ENCODE measurements around the gene NUBP1.
"Not testable (repeated sequence)": the region's sequence is repeated elsewhere in the genome, so short reads cannot be mapped to it uniquely, and the experiment has no call there.

Gene NUBP1

DNA sequence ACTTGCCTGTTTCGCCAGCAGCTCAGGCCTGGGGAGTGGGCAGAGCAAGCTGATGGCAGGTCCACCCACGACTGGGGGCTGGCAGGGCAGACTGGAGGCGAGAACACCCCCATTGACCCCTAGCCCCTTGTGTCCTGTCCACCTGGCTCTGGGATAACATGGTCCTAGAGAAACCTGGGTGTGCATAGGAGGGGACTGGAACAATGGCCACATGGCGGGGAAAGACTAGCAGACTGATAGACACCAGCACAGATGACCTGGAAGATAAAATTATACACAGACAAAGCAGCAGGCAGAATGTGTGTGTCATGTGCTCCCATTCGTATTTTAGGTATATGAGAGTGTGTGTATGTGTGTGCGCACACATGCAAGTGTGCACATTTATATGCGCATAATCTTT is 23.5 kb downstream of the NUBP1 start:
- TF ChIP-seq, protein P1, sequence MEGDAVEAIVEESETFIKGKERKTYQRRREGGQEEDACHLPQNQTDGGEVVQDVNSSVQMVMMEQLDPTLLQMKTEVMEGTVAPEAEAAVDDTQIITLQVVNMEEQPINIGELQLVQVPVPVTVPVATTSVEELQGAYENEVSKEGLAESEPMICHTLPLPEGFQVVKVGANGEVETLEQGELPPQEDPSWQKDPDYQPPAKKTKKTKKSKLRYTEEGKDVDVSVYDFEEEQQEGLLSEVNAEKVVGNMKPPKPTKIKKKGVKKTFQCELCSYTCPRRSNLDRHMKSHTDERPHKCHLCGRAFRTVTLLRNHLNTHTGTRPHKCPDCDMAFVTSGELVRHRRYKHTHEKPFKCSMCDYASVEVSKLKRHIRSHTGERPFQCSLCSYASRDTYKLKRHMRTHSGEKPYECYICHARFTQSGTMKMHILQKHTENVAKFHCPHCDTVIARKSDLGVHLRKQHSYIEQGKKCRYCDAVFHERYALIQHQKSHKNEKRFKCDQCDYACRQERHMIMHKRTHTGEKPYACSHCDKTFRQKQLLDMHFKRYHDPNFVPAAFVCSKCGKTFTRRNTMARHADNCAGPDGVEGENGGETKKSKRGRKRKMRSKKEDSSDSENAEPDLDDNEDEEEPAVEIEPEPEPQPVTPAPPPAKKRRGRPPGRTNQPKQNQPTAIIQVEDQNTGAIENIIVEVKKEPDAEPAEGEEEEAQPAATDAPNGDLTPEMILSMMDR (conservative IDR thresholded peaks at IDR 0.05; ENCODE audit: low read depth, low read length) = no peak
- Histone ChIP-seq H3K4me2 (no peak overlapping the region), H3K9ac (no peak overlapping the region), H4K20me1 (ENCODE audit: insufficient read depth) (no peaks in the 10 kb centered on the region), H3K4me3 (IDR thresholded peaks at IDR 0.05; ENCODE audit: insufficient read depth, low read depth, low read length) (no peak overlapping the region), H3K27me3 (ENCODE audit: insufficient read depth, low read depth) (no peaks in the 10 kb centered on the region), H3K4me1 (ENCODE audit: low read depth, poor library complexity, severe bottlenecking) (peaks cover 22% of the 10 kb centered on the region), H2AFZ (ENCODE audit: low read depth) (no peak overlapping the region), H3K27ac (no peak overlapping the region), H3K79me2 (ENCODE audit: insufficient read depth, low read depth) (no peaks in the 10 kb centered on the region), H3K36me3 (ENCODE audit: insufficient read depth) (no peaks in the 10 kb centered on the region)

DNA sequence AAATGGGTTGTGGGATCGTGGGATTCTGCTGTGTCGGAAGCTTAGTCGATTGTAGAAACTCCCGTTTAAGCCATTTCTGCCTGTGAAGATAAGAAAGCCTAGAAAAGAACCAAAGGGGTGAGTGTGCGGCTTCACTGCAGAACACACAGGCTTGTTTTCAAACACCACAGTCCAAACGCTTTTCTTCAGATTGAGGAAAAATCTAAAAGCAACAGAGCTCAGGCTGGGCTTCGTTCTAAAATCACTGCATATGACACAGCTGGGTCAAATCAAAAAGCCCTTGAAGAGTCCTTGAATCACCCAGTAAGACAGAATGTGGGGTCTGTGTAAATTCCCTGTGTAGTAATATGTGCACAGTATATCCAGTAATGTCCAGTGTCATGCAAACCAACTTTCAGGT is 25.7 kb downstream of the NUBP1 start:
- no peak overlapping the region for H3K27ac ChIP-seq
- no peak overlapping the region for H3K4me2 ChIP-seq
- H3K79me2 ChIP-seq (ENCODE audit: insufficient read depth, low read depth) = no peaks in the 10 kb centered on the region
- no peak overlapping the region for H3K4me3 ChIP-seq (IDR thresholded peaks at IDR 0.05; ENCODE audit: insufficient read depth, low read depth, low read length)
- no peaks in the 10 kb centered on the region for H4K20me1 ChIP-seq (ENCODE audit: insufficient read depth)
- H3K27me3 ChIP-seq (ENCODE audit: insufficient read depth, low read depth) = no peaks in the 10 kb centered on the region
- H3K4me1 ChIP-seq (ENCODE audit: low read depth, poor library complexity, severe bottlenecking) = peaks cover 32% of the 10 kb centered on the region
- H2AFZ ChIP-seq (ENCODE audit: low read depth) = no peak overlapping the region
- TF ChIP-seq, protein P1 (conservative IDR thresholded peaks at IDR 0.05; ENCODE audit: low read depth, low read length) = no peak
- H3K9ac ChIP-seq = no peak overlapping the region
- H3K36me3 ChIP-seq (ENCODE audit: insufficient read depth) = no peaks in the 10 kb centered on the region

DNA sequence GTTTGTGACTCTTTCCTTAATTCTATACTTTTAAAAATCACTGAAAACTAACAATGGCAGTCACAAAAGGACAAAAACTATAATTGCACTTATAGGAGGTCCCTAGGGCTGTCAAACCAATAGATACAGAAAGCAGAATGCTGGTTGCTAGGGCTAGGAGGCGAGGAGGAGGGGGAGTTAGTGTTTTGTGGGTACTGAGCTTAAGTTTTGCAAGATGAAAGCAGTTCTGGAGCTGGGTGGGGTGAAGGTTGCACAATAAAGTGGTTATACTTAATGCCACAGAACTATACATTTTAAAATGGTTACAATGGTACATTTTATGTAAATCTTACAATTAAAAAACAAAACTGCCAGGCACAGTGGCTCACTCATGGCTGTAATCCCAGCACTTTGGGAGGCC is 27.3 kb downstream of the NUBP1 start:
- Histone ChIP-seq H3K36me3 (ENCODE audit: insufficient read depth) (no peaks in the 10 kb centered on the region), H3K4me3 (IDR thresholded peaks at IDR 0.05; ENCODE audit: insufficient read depth, low read depth, low read length) (no peak overlapping the region), H4K20me1 (ENCODE audit: insufficient read depth) (no peaks in the 10 kb centered on the region), H2AFZ (ENCODE audit: low read depth) (no peak overlapping the region), H3K4me1 (ENCODE audit: low read depth, poor library complexity, severe bottlenecking) (peaks cover 38% of the 10 kb centered on the region), H3K27ac (no peak overlapping the region), H3K27me3 (ENCODE audit: insufficient read depth, low read depth) (no peaks in the 10 kb centered on the region; the same call in 1 of the 2 replicates), H3K9ac (no peak overlapping the region), H3K79me2 (ENCODE audit: insufficient read depth, low read depth) (no peaks in the 10 kb centered on the region), H3K4me2 (0 out of 2 replicates have a peak overlapping the region, but pooled peaks have one; percentile 2)
- TF ChIP-seq, protein P1 (conservative IDR thresholded peaks at IDR 0.05; ENCODE audit: low read depth, low read length) = no peak

DNA sequence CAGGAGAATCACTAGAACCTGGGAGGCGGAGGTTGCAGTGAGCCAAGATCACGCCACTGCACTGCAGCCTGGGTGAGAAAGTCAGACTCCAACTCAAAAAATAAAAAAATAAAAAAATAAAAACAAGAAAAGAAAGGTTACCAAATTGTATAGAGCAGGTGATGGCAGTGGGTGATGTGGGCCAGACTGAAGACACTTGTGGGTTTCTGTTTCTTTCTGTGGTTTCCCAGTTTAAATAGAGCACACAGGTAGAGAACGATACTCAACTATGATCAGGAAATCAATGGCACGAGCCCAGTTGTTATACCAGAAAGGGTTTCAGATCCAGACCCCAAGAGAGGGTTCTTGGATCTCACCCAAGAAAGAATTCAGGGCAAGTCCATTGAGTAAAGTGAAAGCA is 32.6 kb downstream of the NUBP1 start:
- Histone ChIP-seq H3K4me2 (peak overlapping the region; percentile 49), H3K4me1 (ENCODE audit: low read depth, poor library complexity, severe bottlenecking) (peaks cover 57% of the 10 kb centered on the region), H3K4me3 (IDR thresholded peaks at IDR 0.05; ENCODE audit: insufficient read depth, low read depth, low read length) (no peak overlapping the region)

DNA sequence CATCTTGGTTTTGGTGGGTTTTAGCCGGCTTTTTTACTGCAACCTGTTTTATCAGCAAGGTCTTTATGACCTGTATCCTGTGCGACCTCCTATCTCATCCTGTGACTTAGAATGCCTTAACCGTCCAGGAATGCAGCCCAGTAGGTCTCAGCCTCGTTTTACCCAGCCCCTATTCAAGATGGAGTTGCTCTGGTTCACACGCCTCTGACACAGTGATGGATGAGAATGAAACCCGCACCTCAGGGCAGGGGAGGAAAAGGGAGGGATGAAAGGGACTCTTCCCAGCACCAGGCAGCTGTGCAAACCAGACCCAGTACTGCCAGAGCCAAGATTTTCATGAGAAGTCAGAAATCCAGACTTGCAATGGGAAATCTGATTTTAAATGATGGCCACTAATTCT is 33.3 kb downstream of the NUBP1 start:
- H2AFZ ChIP-seq (ENCODE audit: low read depth); H3K36me3 ChIP-seq (ENCODE audit: insufficient read depth); H3K4me3 ChIP-seq (IDR thresholded peaks at IDR 0.05; ENCODE audit: insufficient read depth, low read depth, low read length); H4K20me1 ChIP-seq (ENCODE audit: insufficient read depth); H3K9ac ChIP-seq; H3K79me2 ChIP-seq (ENCODE audit: insufficient read depth, low read depth); H3K27ac ChIP-seq: not testable (repeated sequence)
- Histone ChIP-seq H3K4me2 (peak overlapping the region; percentile 49), H3K4me1 (ENCODE audit: low read depth, poor library complexity, severe bottlenecking) (peaks cover 59% of the 10 kb centered on the region), H3K27me3 (ENCODE audit: insufficient read depth, low read depth) (peaks cover 18% of the 10 kb centered on the region)

More for the DNA sequence above, 32.6 kb downstream of the NUBP1 start:
- peaks cover 18% of the 10 kb centered on the region for H3K27me3 ChIP-seq (ENCODE audit: insufficient read depth, low read depth)
- H3K27ac ChIP-seq = no peak overlapping the region; the same call in 1 of the 2 replicates
- H3K79me2 ChIP-seq (ENCODE audit: insufficient read depth, low read depth) = no peaks in the 10 kb centered on the region
- TF ChIP-seq, protein P1 (conservative IDR thresholded peaks at IDR 0.05; ENCODE audit: low read depth, low read length) = no peak
- H3K9ac ChIP-seq = no peak overlapping the region
- H3K36me3 ChIP-seq (ENCODE audit: insufficient read depth) = no peaks in the 10 kb centered on the region
- no peak overlapping the region for H2AFZ ChIP-seq (ENCODE audit: low read depth)
- H4K20me1 ChIP-seq (ENCODE audit: insufficient read depth) = no peaks in the 10 kb centered on the region
